ENCODE measurements around the gene OSBPL6. TPM values are rescaled to one million over a fixed set of nuclear protein-coding genes. Genes with fewer than 3 reads are reported as not detected.

The OSBPL6 gene
- total RNA-seq, 1 donor from 2014 or later: 3.4 TPM

GRCh38 chr2:178284613-178285286 lies 90.4 kb downstream of the OSBPL6 start:
- ATAC-seq (no peak), DNase-seq (ENCODE audit: missing footprints) (no peak)
- intact Hi-C loops (cut with DNase I): no loop called here

GRCh38 chr2:178285287-178285615 lies 90.9 kb downstream of the OSBPL6 start:
- intact Hi-C loops (cut with DNase I): no loop called here
- no peak for DNase-seq (ENCODE audit: missing footprints)
- no peak for ATAC-seq

GRCh38 chr2:178286636-178287035 lies 92.3 kb downstream of the OSBPL6 start:
- intact Hi-C loops (cut with DNase I): no loop called here
- ATAC-seq: no peak
- DNase-seq (ENCODE audit: missing footprints): no peak

GRCh38 chr2:178287652-178288344 lies 93.5 kb downstream of the OSBPL6 start:
- DNase-seq (ENCODE audit: missing footprints): no peak
- ATAC-seq: no peak
- intact Hi-C loops (cut with DNase I): no loop called here

- intact Hi-C loops (cut with DNase I): no loop called here
- ATAC-seq (no peak), DNase-seq (ENCODE audit: missing footprints) (no peak)
These were observed 97.4 kb downstream of the OSBPL6 start for GRCh38 chr2:178291703-178292102.

- DNase-seq (ENCODE audit: missing footprints): no peak
- ATAC-seq: no peak
- intact Hi-C loops (cut with DNase I): no loop called here
These were observed 98.3 kb downstream of the OSBPL6 start for GRCh38 chr2:178292586-178292985.

GRCh38 chr2:178295115-178295514 lies 100.8 kb downstream of the OSBPL6 start:
- DNase-seq (ENCODE audit: missing footprints): no peak
- ATAC-seq: no peak
- intact Hi-C loops (cut with DNase I): no loop called here

- ATAC-seq (no peak), DNase-seq (ENCODE audit: missing footprints) (no peak)
- intact Hi-C loops (cut with DNase I): no loop called here
These were observed 101.6 kb downstream of the OSBPL6 start for GRCh38 chr2:178295906-178296305.

GRCh38 chr2:178296394-178297090 lies 102.2 kb downstream of the OSBPL6 start:
- no peak for ATAC-seq

GRCh38 chr2:178297091-178297411 lies 102.7 kb downstream of the OSBPL6 start:
- ATAC-seq (no peak), DNase-seq (ENCODE audit: missing footprints) (no peak)
- intact Hi-C loops (cut with DNase I): no loop called here

More at GRCh38 chr2:178296394-178297090, 102.2 kb downstream of the OSBPL6 start:
- DNase-seq (ENCODE audit: missing footprints): no peak
- intact Hi-C loops (cut with DNase I): no loop called here

- intact Hi-C loops (cut with DNase I): no loop called here
- DNase-seq (ENCODE audit: missing footprints) (no peak), ATAC-seq (peak; percentile 68)
These were observed 104.5 kb downstream of the OSBPL6 start for GRCh38 chr2:178298785-178299212.

- intact Hi-C loops (cut with DNase I): no loop called here
- no peak for DNase-seq (ENCODE audit: missing footprints)
- no peak for ATAC-seq
These were observed 107.4 kb downstream of the OSBPL6 start for GRCh38 chr2:178301649-178302238.

- no peak for ATAC-seq
- intact Hi-C loops (cut with DNase I): no loop called here
- DNase-seq (ENCODE audit: missing footprints): no peak
These were observed 110.0 kb downstream of the OSBPL6 start for GRCh38 chr2:178304333-178304732.

- DNase-seq (ENCODE audit: missing footprints) (no peak), ATAC-seq (peak; percentile 56)
- intact Hi-C loops (cut with DNase I): loop anchor here (5.0 kb wide), 1 partner anchor 106 kb away; no protein-coding TSS in a partner anchor
These were observed 112.2 kb downstream of the OSBPL6 start for GRCh38 chr2:178306352-178307073.

GRCh38 chr2:178307650-178308049 lies 113.3 kb downstream of the OSBPL6 start:
- no peak for ATAC-seq
- no peak for DNase-seq (ENCODE audit: missing footprints)
- intact Hi-C loops (cut with DNase I): loop anchor here (5.0 kb wide), 1 partner anchor 105 kb away; no protein-coding TSS in a partner anchor

- no peak for ATAC-seq
- intact Hi-C loops (cut with DNase I): loop anchor here (5.0 kb wide), 1 partner anchor 103 kb away; no protein-coding TSS in a partner anchor
- DNase-seq (ENCODE audit: missing footprints): no peak
These were observed 115.2 kb downstream of the OSBPL6 start for GRCh38 chr2:178309541-178309940.

- DNase-seq (ENCODE audit: missing footprints): no peak
- no peak for ATAC-seq
- intact Hi-C loops (cut with DNase I): no loop called here
These were observed 120.8 kb downstream of the OSBPL6 start for GRCh38 chr2:178315078-178315477.

GRCh38 chr2:178315488-178315948 lies 121.2 kb downstream of the OSBPL6 start:
- no peak for DNase-seq (ENCODE audit: missing footprints)
- intact Hi-C loops (cut with DNase I): no loop called here
- ATAC-seq: no peak

- DNase-seq (ENCODE audit: missing footprints) (no peak), ATAC-seq (no peak)
- intact Hi-C loops (cut with DNase I): no loop called here
These were observed 123.5 kb downstream of the OSBPL6 start for GRCh38 chr2:178317811-178318210.

Data from Right ventricle myocardium inferior (tissue), 1 donor.